HEK293 (cell line): ENCODE results near the gene ELMO1.

Experiments used
- CTCF ChIA-PET: fragments of 350-600 bp; formaldehyde crosslinking; extraction: SDS; loops from one replicate; lab custom pipeline; 2021; ENCODE audit warnings: antibody characterized with exemption; lab: Yijun Ruan, JAX
- POLR2A ChIA-PET: fragments of 300-600 bp; formaldehyde crosslinking; extraction: SDS; loops from one replicate; lab custom pipeline; 2020; ENCODE audit warnings: antibody characterized with exemption, inconsistent platforms; lab: Yijun Ruan, JAX
- H3K27ac ChIP-seq: fragments of 200-500 bp; sonication (Bioruptor generic); 2 replicates; pipeline ENCODE4 v1.5.1; 2014; ENCODE audit warnings: low read depth, low read length, control low read depth, inconsistent platforms; ENCODE audit errors: extremely low read depth
- H3K36me3 ChIP-seq, 2 experiments: fragments of 200-500 bp in 1 of 2; sonication (Bioruptor generic) in 1 of 2; 1 replicate in 1 of 2; 2 replicates in 1 of 2; pipeline ENCODE4 v1.5.1; 2014 to 2017; ENCODE audit warnings: inconsistent platforms in 2 of 2, low read length in 2 of 2; ENCODE audit not compliant: control insufficient read depth in 2 of 2, insufficient read depth in 1 of 2
- H3K4me1 ChIP-seq: fragments of 200-500 bp; sonication (Bioruptor generic); 2 replicates; pipeline ENCODE4 v1.5.1; 2014; ENCODE audit warnings: mild to moderate bottlenecking, low read length, inconsistent platforms; ENCODE audit not compliant: control insufficient read depth, insufficient read depth
- H3K4me3 ChIP-seq: 2 replicates; pipeline ENCODE4 v1.5.1; 2011; ENCODE audit warnings: low read depth, mild to moderate bottlenecking, control low read depth, low read length, moderate library complexity
- H3K9me3 ChIP-seq: fragments of 200-500 bp; sonication (Bioruptor generic); 2 replicates; pipeline ENCODE4 v1.5.1; 2014; ENCODE audit warnings: low read depth, low read length, inconsistent platforms; ENCODE audit not compliant: control insufficient read depth, insufficient read depth
- BCL11A ChIP-seq: fragments of 450-650 bp; formaldehyde crosslinking; IDR thresholded peaks from 2 replicates; pipeline ENCODE4 v1.5.1; 2016; ENCODE audit warnings: low read depth, missing biosample characterization, missing genetic modification characterization
- KLF1 ChIP-seq: fragments of 450-650 bp; formaldehyde crosslinking; IDR thresholded peaks from 2 replicates; pipeline ENCODE4 v1.5.1; 2016; ENCODE audit warnings: missing biosample characterization, missing genetic modification characterization
- KLF10 ChIP-seq: fragments of 450-650 bp; IDR thresholded peaks from 2 replicates; pipeline ENCODE4 v1.5.1; 2018; ENCODE audit warnings: missing biosample characterization, mild to moderate bottlenecking, missing genetic modification characterization
- KLF9 ChIP-seq: fragments of 450-650 bp; formaldehyde crosslinking; IDR thresholded peaks from 2 replicates; pipeline ENCODE4 v1.5.1; 2016; ENCODE audit warnings: missing biosample characterization, missing genetic modification characterization, low read depth
- PRDM4 ChIP-seq: fragments of 450-650 bp; formaldehyde crosslinking; IDR thresholded peaks from 2 replicates; pipeline ENCODE4 v1.5.1; 2017; ENCODE audit warnings: missing biosample characterization, missing genetic modification characterization
- YY2 ChIP-seq: fragments of 450-650 bp; formaldehyde crosslinking; IDR thresholded peaks from 2 replicates; pipeline ENCODE4 v1.5.1; 2016; ENCODE audit warnings: missing biosample characterization, missing genetic modification characterization
- ZBTB49 ChIP-seq: fragments of 450-650 bp; formaldehyde crosslinking; IDR thresholded peaks from 2 replicates; pipeline ENCODE4 v1.5.1; 2016; ENCODE audit warnings: missing biosample characterization, missing genetic modification characterization, low read depth
- ZFP3 ChIP-seq: fragments of 450-650 bp; formaldehyde crosslinking; IDR thresholded peaks from 2 replicates; pipeline ENCODE4 v1.5.1; 2016; ENCODE audit warnings: low read depth, missing biosample characterization, missing genetic modification characterization
- ZNF140 ChIP-seq: fragments of 450-650 bp; formaldehyde crosslinking; IDR thresholded peaks from 2 replicates; pipeline ENCODE4 v1.5.1; 2016; ENCODE audit warnings: missing biosample characterization, missing genetic modification characterization
- ZNF157 ChIP-seq: fragments of 450-650 bp; formaldehyde crosslinking; IDR thresholded peaks from 2 replicates; pipeline ENCODE4 v1.5.1; 2016; ENCODE audit warnings: missing biosample characterization, missing genetic modification characterization
- ZNF2 ChIP-seq: fragments of 450-650 bp; formaldehyde crosslinking; IDR thresholded peaks from 2 replicates; pipeline ENCODE4 v1.5.1; 2016; ENCODE audit warnings: missing biosample characterization, missing genetic modification characterization
- ZNF202 ChIP-seq: fragments of 450-650 bp; formaldehyde crosslinking; IDR thresholded peaks from 2 replicates; pipeline ENCODE4 v1.5.1; 2016; ENCODE audit warnings: missing biosample characterization, missing genetic modification characterization, borderline replicate concordance
- ZNF302 ChIP-seq: fragments of 450-650 bp; formaldehyde crosslinking; IDR thresholded peaks from 2 replicates; pipeline ENCODE4 v1.5.1; 2016; ENCODE audit warnings: missing biosample characterization, missing genetic modification characterization, low read depth
- ZNF423 ChIP-seq: fragments of 450-650 bp; formaldehyde crosslinking; IDR thresholded peaks from 2 replicates; pipeline ENCODE4 v1.5.1; 2016; ENCODE audit warnings: missing biosample characterization, missing genetic modification characterization
- ZNF645 ChIP-seq: fragments of 450-650 bp; formaldehyde crosslinking; IDR thresholded peaks from 2 replicates; pipeline ENCODE4; 2016; ENCODE audit warnings: missing biosample characterization, missing genetic modification characterization
- ZNF692 ChIP-seq: fragments of 450-650 bp; formaldehyde crosslinking; IDR thresholded peaks from 2 replicates; pipeline ENCODE4 v1.5.1; 2016; ENCODE audit warnings: missing biosample characterization, missing genetic modification characterization
- ZNF76 ChIP-seq: fragments of 450-650 bp; formaldehyde crosslinking; IDR thresholded peaks from 2 replicates; pipeline ENCODE4; 2016; ENCODE audit warnings: low read depth, missing biosample characterization, missing genetic modification characterization, borderline replicate concordance
- ZNF776 ChIP-seq: fragments of 450-650 bp; formaldehyde crosslinking; IDR thresholded peaks from 2 replicates; pipeline ENCODE4 v1.5.0; 2017; ENCODE audit warnings: missing biosample characterization, missing genetic modification characterization, borderline replicate concordance
- ZNF843 ChIP-seq: fragments of 450-650 bp; formaldehyde crosslinking; IDR thresholded peaks from 2 replicates; pipeline ENCODE4 v1.5.1; 2016; ENCODE audit warnings: missing biosample characterization, missing genetic modification characterization
- ZSCAN4 ChIP-seq: fragments of 450-650 bp; formaldehyde crosslinking; IDR thresholded peaks from 2 replicates; pipeline ENCODE4 v1.5.1; 2017; ENCODE audit warnings: missing biosample characterization, missing genetic modification characterization

Gene ELMO1

GRCh38 chr7:36887233-36887632 lies 561.4 kb downstream of the ELMO1 start (continued):
- TF ChIP-seq PRDM4 (tag by site-specific recombination) (no peak), ZNF2 (tag by site-specific recombination) (no peak), ZSCAN4 (tag by site-specific recombination) (no peak), ZNF776 (no peak), ZNF302 (tag by site-specific recombination) (no peak), KLF1 (tag by site-specific recombination) (no peak), ZNF157 (no peak), KLF9 (tag by site-specific recombination) (no peak), ZNF645 (tag by site-specific recombination) (no peak), ZFP3 (no peak)

- Histone ChIP-seq H3K9me3 (no peaks in the 10 kb centered on the region), H3K27ac (no peak overlapping the region), H3K4me3 (no peak overlapping the region), H3K4me1 (no peaks in the 10 kb centered on the region), H3K36me3 (no peaks in the 10 kb centered on the region)
- TF ChIP-seq YY2 (tag by site-specific recombination) = no peak
- TF ChIP-seq ZNF202 = no peak
- no peak for TF ChIP-seq ZNF423 (tag by site-specific recombination)
- TF ChIP-seq ZBTB49 (tag by site-specific recombination) = no peak
- TF ChIP-seq BCL11A (tag by site-specific recombination) = no peak
- TF ChIP-seq ZNF76 (tag by site-specific recombination) = no peak
- no peak for TF ChIP-seq ZNF140 (tag by site-specific recombination)
- no peak for TF ChIP-seq KLF10 (tag by site-specific recombination)
- CTCF ChIA-PET = no interaction called here
- POLR2A ChIA-PET = interaction anchor here (0.7 kb wide), 1 partner anchor 12 kb away, joined by 4 read pairs; no protein-coding TSS in a partner anchor
Measured at GRCh38 chr7:36884910-36885309, 563.8 kb downstream of the ELMO1 start.

GRCh38 chr7:36884351-36884750 lies 564.3 kb downstream of the ELMO1 start:
- CTCF ChIA-PET = no interaction called here
- POLR2A ChIA-PET = interaction anchor here (0.7 kb wide), 1 partner anchor 13 kb away, joined by 4 read pairs; no protein-coding TSS in a partner anchor
- Histone ChIP-seq H3K4me3 (no peak overlapping the region), H3K4me1 (no peaks in the 10 kb centered on the region), H3K9me3 (no peaks in the 10 kb centered on the region), H3K27ac (no peak overlapping the region), H3K36me3 (no peaks in the 10 kb centered on the region)
- TF ChIP-seq ZNF843 (tag by site-specific recombination) (no peak), ZNF692 (tag by site-specific recombination) (no peak)
